HEK293 (cell line): ENCODE measurements around the gene VGLL4.
A peak's percentile ranks its signal among the peaks of the same experiment; 100 is the strongest.

Experiments used
- GFI1B ChIP-seq: fragments of 450-650 bp; formaldehyde crosslinking; IDR thresholded peaks from 2 replicates; pipeline ENCODE4 v1.5.1; 2016; ENCODE audit warnings: missing biosample characterization, missing genetic modification characterization
- GLIS2 ChIP-seq: fragments of 450-650 bp; formaldehyde crosslinking; IDR thresholded peaks from 2 replicates; pipeline ENCODE4 v1.5.1; 2016; ENCODE audit warnings: missing biosample characterization, missing genetic modification characterization
- HOXD13 ChIP-seq: sonication (generic); formaldehyde crosslinking; IDR thresholded peaks from 2 replicates; pipeline ENCODE4 v1.8.0; 2022; ENCODE audit warnings: missing genetic modification reagents, borderline replicate concordance
- KLF1 ChIP-seq: fragments of 450-650 bp; formaldehyde crosslinking; IDR thresholded peaks from 2 replicates; pipeline ENCODE4 v1.5.1; 2016; ENCODE audit warnings: missing biosample characterization, missing genetic modification characterization
- KLF8 ChIP-seq: fragments of 450-650 bp; formaldehyde crosslinking; IDR thresholded peaks from 2 replicates; pipeline ENCODE4 v1.5.1; 2016; ENCODE audit warnings: missing biosample characterization, missing genetic modification characterization
- PBX3 ChIP-seq: sonication (generic); formaldehyde crosslinking; IDR thresholded peaks from 2 replicates; pipeline ENCODE4 v1.8.1; 2022; ENCODE audit warnings: mild to moderate bottlenecking, moderate library complexity, missing genetic modification reagents
- PRDM4 ChIP-seq: fragments of 450-650 bp; formaldehyde crosslinking; IDR thresholded peaks from 2 replicates; pipeline ENCODE4 v1.5.1; 2017; ENCODE audit warnings: missing biosample characterization, missing genetic modification characterization
- PRDM6 ChIP-seq: fragments of 450-650 bp; formaldehyde crosslinking; IDR thresholded peaks from 2 replicates; pipeline ENCODE4 v1.5.1; 2017; ENCODE audit warnings: missing biosample characterization, missing genetic modification characterization
- REST ChIP-seq: fragments of 450-650 bp; formaldehyde crosslinking; IDR thresholded peaks from 2 replicates; pipeline ENCODE4 v1.5.1; 2016; ENCODE audit warnings: missing biosample characterization, missing genetic modification characterization
- TCF7L2 ChIP-seq: IDR thresholded peaks from 2 replicates; pipeline ENCODE4 v1.6.1; 2011; ENCODE audit warnings: low read depth, mild to moderate bottlenecking, inconsistent platforms, low read length, moderate library complexity, borderline replicate concordance
- ZBTB1 ChIP-seq: fragments of 450-650 bp; formaldehyde crosslinking; IDR thresholded peaks from 2 replicates; pipeline ENCODE4 v1.5.1; 2016; ENCODE audit warnings: missing biosample characterization, missing genetic modification characterization
- ZIC2 ChIP-seq: fragments of 450-650 bp; formaldehyde crosslinking; IDR thresholded peaks from 2 replicates; pipeline ENCODE4 v1.5.1; 2016; ENCODE audit warnings: missing biosample characterization, missing genetic modification characterization
- ZNF114 ChIP-seq: fragments of 450-650 bp; formaldehyde crosslinking; IDR thresholded peaks from 2 replicates; pipeline ENCODE4 v1.5.0; 2017; ENCODE audit warnings: missing biosample characterization, missing genetic modification characterization
- ZNF132 ChIP-seq: fragments of 450-650 bp; formaldehyde crosslinking; IDR thresholded peaks from 2 replicates; pipeline ENCODE4 v1.5.1; 2017; ENCODE audit warnings: missing biosample characterization, missing genetic modification characterization, borderline replicate concordance
- ZNF16 ChIP-seq: fragments of 450-650 bp; formaldehyde crosslinking; IDR thresholded peaks from 2 replicates; pipeline ENCODE4 v1.5.1; 2016; ENCODE audit warnings: low read depth, missing biosample characterization, missing genetic modification characterization
- ZNF184 ChIP-seq: fragments of 450-650 bp; IDR thresholded peaks from 2 replicates; pipeline ENCODE4 v1.5.1; 2018; ENCODE audit warnings: missing biosample characterization, mild to moderate bottlenecking, missing genetic modification characterization
- ZNF221 ChIP-seq: fragments of 450-650 bp; formaldehyde crosslinking; IDR thresholded peaks from 2 replicates; pipeline ENCODE4 v1.5.1; 2017; ENCODE audit warnings: missing biosample characterization, missing genetic modification characterization, borderline replicate concordance
- ZNF24 ChIP-seq: fragments of 450-650 bp; formaldehyde crosslinking; IDR thresholded peaks from 2 replicates; pipeline ENCODE4 v1.5.1; 2016; ENCODE audit warnings: missing biosample characterization, missing genetic modification characterization
- ZNF350 ChIP-seq: fragments of 450-650 bp; formaldehyde crosslinking; IDR thresholded peaks from 2 replicates; pipeline ENCODE4 v1.5.0; 2017; ENCODE audit warnings: missing biosample characterization, mild to moderate bottlenecking, missing genetic modification characterization
- ZNF362 ChIP-seq: fragments of 450-650 bp; formaldehyde crosslinking; IDR thresholded peaks from 2 replicates; pipeline ENCODE4 v1.5.1; 2016; ENCODE audit warnings: missing biosample characterization, missing genetic modification characterization
- ZNF529 ChIP-seq: fragments of 450-650 bp; formaldehyde crosslinking; IDR thresholded peaks from 2 replicates; pipeline ENCODE4 v1.5.1; 2017; ENCODE audit warnings: missing genetic modification characterization, missing biosample characterization; ENCODE audit not compliant: insufficient replicate concordance
- ZNF571 ChIP-seq: fragments of 450-650 bp; formaldehyde crosslinking; IDR thresholded peaks from 2 replicates; pipeline ENCODE4 v1.5.0; 2017; ENCODE audit warnings: missing biosample characterization, missing genetic modification characterization
- ZNF624 ChIP-seq: fragments of 450-650 bp; formaldehyde crosslinking; IDR thresholded peaks from 2 replicates; pipeline ENCODE4 v1.5.1; 2017; ENCODE audit warnings: missing biosample characterization, missing genetic modification characterization
- ZNF747 ChIP-seq: fragments of 450-650 bp; formaldehyde crosslinking; IDR thresholded peaks from 2 replicates; pipeline ENCODE4 v1.5.1; 2016; ENCODE audit warnings: missing biosample characterization, missing genetic modification characterization
- ZNF776 ChIP-seq: fragments of 450-650 bp; formaldehyde crosslinking; IDR thresholded peaks from 2 replicates; pipeline ENCODE4 v1.5.0; 2017; ENCODE audit warnings: missing biosample characterization, missing genetic modification characterization, borderline replicate concordance
- ZNF843 ChIP-seq: fragments of 450-650 bp; formaldehyde crosslinking; IDR thresholded peaks from 2 replicates; pipeline ENCODE4 v1.5.1; 2016; ENCODE audit warnings: missing biosample characterization, missing genetic modification characterization
- ZSCAN5A ChIP-seq: fragments of 450-650 bp; formaldehyde crosslinking; IDR thresholded peaks from 2 replicates; pipeline ENCODE4 v1.5.1; 2016; ENCODE audit warnings: missing biosample characterization, missing genetic modification characterization

The VGLL4 gene

GRCh38 chr3:11642431-11643191 lies 1.1 kb downstream of the VGLL4 start (continued):
- no peak for TF ChIP-seq REST
- TF ChIP-seq ZBTB1 (tag by site-specific recombination), result no peak
- TF ChIP-seq ZNF350 (tag by site-specific recombination), result no peak
- no peak for TF ChIP-seq ZNF624
- no peak for TF ChIP-seq KLF8 (tag by site-specific recombination)
- TF ChIP-seq ZIC2 (tag by site-specific recombination), result peak; percentile 98
- TF ChIP-seq ZNF776 (tag by site-specific recombination), result no peak
- TF ChIP-seq GLIS2, result peak; percentile 99
- no peak for TF ChIP-seq ZNF529 (tag by site-specific recombination)
- no peak for TF ChIP-seq ZNF184 (tag by site-specific recombination)
- TF ChIP-seq ZNF221, result no peak
- TF ChIP-seq ZNF747, result no peak
- no peak for TF ChIP-seq PBX3
- TF ChIP-seq TCF7L2, result no peak
- no peak for TF ChIP-seq HOXD13 (CRISPR knock-in tag)
- no peak for TF ChIP-seq ZNF114 (tag by site-specific recombination)
- TF ChIP-seq ZNF132, result no peak
- TF ChIP-seq ZNF362, result no peak
- TF ChIP-seq ZNF16 (tag by site-specific recombination), result no peak
- TF ChIP-seq PRDM6 (tag by site-specific recombination), result no peak
- TF ChIP-seq ZNF843, result 0 out of 2 replicates have a peak, but pooled peaks have one; percentile 23
- TF ChIP-seq ZNF24, result no peak
- no peak for TF ChIP-seq GFI1B (tag by site-specific recombination)
- TF ChIP-seq ZSCAN5A, result no peak
- no peak for TF ChIP-seq PRDM4
- no peak for TF ChIP-seq KLF1 (tag by site-specific recombination)
- no peak for TF ChIP-seq ZNF571
